CD4-positive, alpha-beta T cell (primary cell): ENCODE measurements around the gene ATP6V1G2. TPM values are rescaled to one million over a fixed set of nuclear protein-coding genes. Genes with fewer than 3 reads are reported as not detected.

Experiments used
- ATAC-seq: fragments of 200-7000 bp; cut with Tn5 transposase; one replicate; pipeline ENCODE4 v1.10.0; 2022; ENCODE audit warnings: mild to moderate bottlenecking; ENCODE audit not compliant: poor library complexity
- CTCF ChIA-PET: fragments of 350-600 bp; sonication (Branson Sonifier 250); formaldehyde crosslinking; loops from one replicate; lab custom pipeline; 2021; ENCODE audit warnings: antibody characterized with exemption, inconsistent platforms; lab: Charles Lee
- POLR2A ChIA-PET: fragments of 350-600 bp; sonication (Branson Sonifier 250); formaldehyde crosslinking; loops from one replicate; lab custom pipeline; 2021; ENCODE audit warnings: antibody characterized with exemption, inconsistent platforms; lab: Charles Lee
- DNase-seq, 14 experiments: peaks; one replicate each; pipeline ENCODE4 v3.0.0-alpha.2; 2013 to 2020; ENCODE audit warnings: mixed read lengths in 2 of 14
- H3K27ac ChIP-seq, 2 donors: one replicate each; pipeline versions ENCODE4 v1.5.1 to v1.7.0; 2013; ENCODE audit warnings: low read length in 2 of 2, low read depth in 1 of 2, mild to moderate bottlenecking in 1 of 2
- H3K27me3 ChIP-seq, 2 experiments: 1 replicate in 1 of 2; 2 replicates in 1 of 2; pipeline versions ENCODE4 v1.6.1 to v1.7.0; 2013; ENCODE audit warnings: low read length in 2 of 2, control low read depth in 1 of 2, mild to moderate bottlenecking in 1 of 2, moderate library complexity in 1 of 2; ENCODE audit not compliant: insufficient read depth in 2 of 2, control insufficient read depth in 1 of 2
- H3K36me3 ChIP-seq: one replicate; pipeline ENCODE4 v1.6.1; 2013; ENCODE audit warnings: low read length, control low read depth; ENCODE audit not compliant: insufficient read depth
- H3K4me1 ChIP-seq: one replicate; pipeline ENCODE4 v1.6.1; 2013; ENCODE audit warnings: low read length, control low read depth; ENCODE audit not compliant: insufficient read depth
- H3K4me3 ChIP-seq: one replicate; pipeline ENCODE4 v1.5.1; 2013; ENCODE audit warnings: mild to moderate bottlenecking, low read length, moderate library complexity
- H3K9me3 ChIP-seq, 2 experiments: 1 replicate in 1 of 2; 2 replicates in 1 of 2; pipeline versions ENCODE4 v1.6.1 to v1.7.0; 2013; ENCODE audit warnings: low read length in 2 of 2, mild to moderate bottlenecking in 2 of 2, control low read depth in 1 of 2, moderate library complexity in 1 of 2; ENCODE audit not compliant: control insufficient read depth in 1 of 2, insufficient read depth in 1 of 2
- H3K27ac Mint-ChIP-seq: one replicate; pipeline ENCODE4 v1.8.0; 2020; ENCODE audit warnings: mixed read lengths
- H3K27me3 Mint-ChIP-seq: one replicate; pipeline ENCODE4 v1.8.0; 2021; ENCODE audit warnings: mixed read lengths
- H3K36me3 Mint-ChIP-seq: one replicate; pipeline ENCODE4 v1.8.0; 2021; ENCODE audit warnings: low read depth, mixed read lengths
- H3K4me1 Mint-ChIP-seq: one replicate; pipeline ENCODE4 v1.8.0; 2021; ENCODE audit warnings: low read depth, mixed read lengths
- H3K4me3 Mint-ChIP-seq: one replicate; pipeline ENCODE4 v1.8.0; 2020; ENCODE audit warnings: mild to moderate bottlenecking, mixed read lengths
- H3K9me3 Mint-ChIP-seq: one replicate; pipeline ENCODE4 v1.8.0; 2020; ENCODE audit warnings: mixed read lengths
- CTCF ChIP-seq: fragments of 200-600 bp; IDR thresholded peaks from one replicate; pipeline ENCODE4 v1.8.0; 2022; ENCODE audit warnings: antibody characterized with exemption, mild to moderate bottlenecking
- intact Hi-C, 2 experiments: fragments of 100-400 bp; cut with DNase I in 1 of 2; cut with micrococcal nuclease in 1 of 2; formaldehyde crosslinking; loops; one replicate each; pipeline versions ENCODE4 v1.15.1 to v1.9.0; 2023 to 2025; cut with DNase I, micrococcal nuclease
- total RNA-seq, 174 experiments: library from RNA in 2 of 174; stranded (reverse) in 2 of 174; gene quantifications; one replicate each; pipeline ENCODE4 v1.2.3 and lab custom pipeline; 2021 to 2026

The ATP6V1G2 gene
- total RNA-seq, 2 experiments from 2014 or later, result 2.6 to 3.3 TPM

GRCh38 chr6:31548544-31548873, 2.1 kb upstream of the ATP6V1G2 start:
- peak overlapping the region; percentile 72 to 89 for H3K27ac ChIP-seq

GRCh38 chr6:31547727-31548543, 1.5 kb upstream of the ATP6V1G2 start:
- peak overlapping the region; percentile 86 for H3K4me3 Mint-ChIP-seq
- DNase-seq, result peak in 1 of 14 experiments; percentile 49
- intact Hi-C loops, result loop anchor here (1.0 to 5.0 kb wide), 5 partner anchors 32 to 349 kb away; partner anchors contain the start of genes BAG6 (in 1 of the 2), EHMT2 (in 1 of the 2) and PRRC2A (in 1 of the 2)
- Histone ChIP-seq H3K27me3 (no peaks in the 10 kb centered on the region), H3K9me3 (no peaks in the 10 kb centered on the region), H3K36me3 (peaks cover 8% of the 10 kb centered on the region), H3K27ac (peak overlapping the region; percentile 72 to 89), H3K4me1 (peaks cover 39% of the 10 kb centered on the region), H3K4me3 (peak overlapping the region; percentile 62)
- POLR2A ChIA-PET, result interaction anchor here (0.6 to 8.1 kb wide), 9 partner anchors 11 to 267 kb away, joined by 3 to 220 read pairs (median 5); partner anchors contain the start of genes ABHD16A, BAG6, HSPA1A and HSPA1L
- H3K4me1 Mint-ChIP-seq, result peaks cover 34% of the 10 kb centered on the region
- no peak for ATAC-seq
- H3K27me3 Mint-ChIP-seq, result no peaks in the 10 kb centered on the region
- peaks cover 6% of the 10 kb centered on the region for H3K36me3 Mint-ChIP-seq
- no peak for TF ChIP-seq CTCF
- peak overlapping the region; percentile 84 for H3K27ac Mint-ChIP-seq
- CTCF ChIA-PET, result interaction anchor here (0.5 to 11.8 kb wide), 5 partner anchors 17 to 922 kb away, joined by 3 to 284 read pairs (median 4); partner anchors contain the start of genes LTB, MUCL3, NCR3 and TNF
- no peaks in the 10 kb centered on the region for H3K9me3 Mint-ChIP-seq

More at GRCh38 chr6:31548544-31548873, 2.1 kb upstream of the ATP6V1G2 start:
- ChIA-PET POLR2A (interaction anchor here (2.4 to 8.1 kb wide), 4 partner anchors 10 to 103 kb away, joined by 10 to 220 read pairs (median 66); partner anchors contain the start of genes BAG6, LST1, LTB and TNF), CTCF (interaction anchor here (0.5 to 11.8 kb wide), 3 partner anchors 30 to 607 kb away, joined by 3 to 284 read pairs (median 169); partner anchors contain the start of genes LTB, MUCL3, NCR3 and TNF)
- Mint-ChIP-seq H3K27ac (peak overlapping the region; percentile 84), H3K36me3 (peaks cover 6% of the 10 kb centered on the region), H3K9me3 (no peaks in the 10 kb centered on the region), H3K27me3 (no peaks in the 10 kb centered on the region), H3K4me1 (peaks cover 29% of the 10 kb centered on the region), H3K4me3 (no peak overlapping the region)
- DNase-seq, result no peak
- H3K9me3 ChIP-seq, result no peaks in the 10 kb centered on the region
- no peak for TF ChIP-seq CTCF
- no peak for ATAC-seq
- intact Hi-C loops, result loop anchor here in 1 of 2 experiments (5.0 kb wide), 2 partner anchors 104 to 349 kb away; partner anchors contain the start of genes BAG6 and EHMT2
- peaks cover 36% of the 10 kb centered on the region for H3K4me1 ChIP-seq
- no peak overlapping the region for H3K4me3 ChIP-seq
- peaks cover 8% of the 10 kb centered on the region for H3K36me3 ChIP-seq
- no peaks in the 10 kb centered on the region for H3K27me3 ChIP-seq

GRCh38 chr6:31546958-31547726, 734 bp upstream of the ATP6V1G2 start, which contains the start of gene NFKBIL1:
NFKBIL1 (plus strand) TSS chr6:31547608; CDS start chr6:31547695, 87 bp downstream.
- peaks cover 8% of the 10 kb centered on the region for H3K36me3 ChIP-seq
- Mint-ChIP-seq H3K9me3 (no peaks in the 10 kb centered on the region), H3K4me1 (peaks cover 41% of the 10 kb centered on the region), H3K27me3 (no peaks in the 10 kb centered on the region), H3K4me3 (peak within 1 kb of the TSS; percentile 86), H3K27ac (peak within 1 kb of the TSS; percentile 84), H3K36me3 (peaks cover 7% of the 10 kb centered on the region)
- H3K27ac ChIP-seq, result peak within 1 kb of the TSS; percentile 72 to 89
- H3K4me1 ChIP-seq, result peaks cover 47% of the 10 kb centered on the region
- CTCF ChIA-PET, result interaction anchor here (0.6 to 11.8 kb wide), 11 partner anchors 9 to 921 kb away, joined by 3 to 284 read pairs (median 4); partner anchors contain the start of genes LST1, LTB, NCR3 and TNF
- POLR2A ChIA-PET, result interaction anchor here (0.6 to 8.1 kb wide), 11 partner anchors 12 to 275 kb away, joined by 3 to 220 read pairs (median 5); partner anchors contain the start of genes ABHD16A, BAG6, HSPA1A and HSPA1L
- ATAC-seq, result peak; percentile 78
- no peaks in the 10 kb centered on the region for H3K27me3 ChIP-seq
- peak within 1 kb of the TSS; percentile 62 for H3K4me3 ChIP-seq
- TF ChIP-seq CTCF, result peak; percentile 21
- peak; percentile 74 to 95 (median 84) for DNase-seq
- no peaks in the 10 kb centered on the region for H3K9me3 ChIP-seq
- intact Hi-C loops, result loop anchor here (1.0 to 5.0 kb wide), 6 partner anchors 33 to 350 kb away; partner anchors contain the start of genes BAG6 (in 1 of the 2), EHMT2 (in 1 of the 2) and PRRC2A (in 1 of the 2)
